Femur (tissue), 1 donor: ENCODE results near the gene COTL1.
"Not testable (repeated sequence)": the region's sequence is repeated elsewhere in the genome, so short reads cannot be mapped to it uniquely, and the experiment has no call there.

Experiments used
- DNase-seq: peaks from one replicate; pipeline ENCODE4 v3.0.0-alpha.2; 2017

Gene COTL1

DNA sequence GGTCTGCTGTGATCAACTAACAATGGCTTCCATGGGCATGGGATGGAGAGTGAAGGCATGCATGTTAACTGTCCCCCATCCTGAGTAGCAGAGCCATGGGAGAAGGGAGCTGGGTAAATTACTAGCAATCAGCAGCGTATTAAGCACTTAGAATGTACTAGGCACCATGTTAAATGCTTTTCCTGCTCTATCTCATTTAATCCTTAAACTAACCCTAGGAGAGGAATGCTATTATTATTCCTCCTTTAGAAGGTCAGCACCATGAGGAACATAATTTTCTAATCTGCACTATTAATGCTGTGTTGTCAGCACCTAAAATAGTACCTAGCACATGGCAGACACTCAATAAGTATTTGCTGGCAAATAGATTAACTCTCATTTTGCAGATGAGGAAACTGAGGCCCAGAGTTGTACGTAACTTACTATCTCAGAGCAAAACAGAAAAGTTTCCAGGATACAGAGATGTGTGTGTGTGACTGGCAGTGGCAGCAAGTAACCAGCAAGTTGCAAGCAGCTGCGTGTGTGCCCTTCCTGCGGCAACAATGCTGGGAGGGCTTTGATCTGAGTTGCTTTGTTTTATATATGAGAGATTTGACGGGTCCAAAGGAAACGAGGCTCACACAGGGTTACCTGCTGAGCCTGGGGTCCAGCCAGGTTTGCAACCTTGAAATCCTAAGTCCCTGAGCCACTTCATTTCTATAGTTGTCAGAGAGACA, 23.9 kb upstream of the COTL1 start:
- DNase-seq: no peak

- no peak for DNase-seq
Observed at GRCh38 chr16:84640145-84640544, 22.3 kb upstream of the COTL1 start.

DNA sequence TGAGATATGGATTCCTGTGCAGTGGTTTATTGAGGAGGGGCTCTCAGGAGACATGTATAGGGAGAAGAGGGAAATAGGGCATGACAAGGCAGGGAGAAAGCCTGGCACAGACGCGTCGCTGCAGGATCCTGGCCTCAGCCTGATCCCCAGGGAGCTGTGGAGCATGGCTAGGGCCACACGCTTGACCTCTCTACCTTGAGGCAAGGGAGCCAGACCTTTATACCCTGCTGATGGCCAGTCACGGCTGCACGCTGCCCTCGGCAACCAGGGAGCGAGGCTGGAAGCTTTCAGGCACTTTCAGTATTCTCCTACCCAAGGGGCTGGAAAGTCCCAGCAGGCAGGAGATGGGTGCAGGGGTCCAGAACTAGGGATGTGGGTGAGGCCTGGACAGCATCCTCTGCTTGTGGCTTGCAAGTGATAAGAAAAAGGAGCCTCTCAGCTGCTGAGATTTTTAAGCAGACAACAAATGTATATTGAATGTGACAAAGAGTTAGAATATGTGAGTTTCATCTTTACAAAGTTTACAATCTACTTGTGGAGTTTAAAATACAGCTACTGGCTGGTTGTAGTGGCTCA, 20.4 kb upstream of the COTL1 start:
- DNase-seq: no peak

DNA sequence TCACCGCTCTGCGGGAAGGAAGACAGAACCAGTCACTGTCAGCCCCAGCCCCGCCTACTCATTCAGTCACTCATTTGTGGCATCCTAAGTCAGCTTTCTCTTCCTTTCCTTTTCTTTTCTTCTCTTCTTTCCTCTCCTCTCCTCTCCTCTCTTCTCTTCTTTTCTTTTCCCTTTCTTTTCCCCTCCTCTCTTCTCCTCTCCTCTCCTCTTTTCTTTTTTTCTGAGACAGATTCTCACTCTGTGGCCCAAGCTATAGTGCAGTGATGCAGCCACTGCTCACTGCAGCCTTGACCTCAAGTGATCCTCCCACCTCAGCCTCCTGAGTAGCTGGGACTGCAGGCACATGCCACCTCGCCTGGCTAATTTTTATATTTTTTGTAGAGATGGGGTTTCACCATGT, 19.8 kb upstream of the COTL1 start:
- DNase-seq: no peak

- no peak for DNase-seq
Observed at GRCh38 chr16:84635702-84636101, 17.8 kb upstream of the COTL1 start.

DNA sequence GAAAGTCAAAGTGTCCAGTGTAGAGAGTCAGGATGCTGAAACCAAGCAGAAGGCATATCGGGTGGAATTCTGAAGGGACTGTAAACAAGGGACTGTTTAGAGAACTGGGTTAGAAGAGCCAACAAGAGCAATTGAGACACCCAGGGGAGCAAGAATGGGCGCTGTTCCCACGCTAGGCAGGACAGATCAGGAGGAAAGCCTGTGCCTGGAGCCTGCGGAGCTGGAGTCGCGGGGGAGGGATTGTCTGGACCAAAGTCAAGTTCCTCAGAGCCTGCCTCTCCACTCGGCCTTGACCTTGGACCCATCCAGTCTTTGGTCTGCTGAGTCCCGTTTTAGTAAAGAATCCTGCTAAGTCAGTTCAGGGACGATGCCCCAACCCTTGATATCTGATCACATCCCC, 15.7 kb upstream of the COTL1 start:
- DNase-seq: peak; percentile 73

- DNase-seq: not testable (repeated sequence)
Observed at GRCh38 chr16:84632862-84633261, 15.0 kb upstream of the COTL1 start.

GRCh38 chr16:84631886-84632285, 14.0 kb upstream of the COTL1 start:
- no peak for DNase-seq

GRCh38 chr16:84631153-84631466, 13.2 kb upstream of the COTL1 start:
- DNase-seq: no peak

GRCh38 chr16:84630446-84631152, 12.7 kb upstream of the COTL1 start:
- no peak for DNase-seq

GRCh38 chr16:84630009-84630408, 12.1 kb upstream of the COTL1 start:
- no peak for DNase-seq

GRCh38 chr16:84629580-84629979, 11.7 kb upstream of the COTL1 start:
- no peak for DNase-seq

GRCh38 chr16:84628226-84628731, 10.4 kb upstream of the COTL1 start:
- no peak for DNase-seq

GRCh38 chr16:84625556-84625955, 7.7 kb upstream of the COTL1 start:
- no peak for DNase-seq

DNA sequence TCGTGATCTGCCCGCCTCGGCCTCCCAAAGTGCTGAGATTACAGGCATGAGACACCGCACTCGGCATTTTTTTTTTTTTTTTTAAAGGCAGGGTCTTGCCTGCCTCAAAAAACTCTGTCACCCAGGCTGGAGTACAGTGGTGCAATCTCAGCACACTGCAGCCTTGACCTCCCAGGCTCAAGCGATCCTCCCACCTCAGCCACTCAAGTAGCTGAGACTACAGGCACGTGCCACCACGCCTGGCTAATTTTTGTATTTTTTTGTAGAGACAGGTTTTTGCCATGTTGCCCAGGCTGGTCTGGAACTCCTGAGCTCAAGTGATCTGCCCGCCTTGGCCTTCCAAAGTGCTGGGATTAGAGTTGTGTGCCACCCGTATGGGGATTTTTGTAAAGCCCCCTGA, 3.0 kb upstream of the COTL1 start:
- DNase-seq: not testable (repeated sequence)

DNA sequence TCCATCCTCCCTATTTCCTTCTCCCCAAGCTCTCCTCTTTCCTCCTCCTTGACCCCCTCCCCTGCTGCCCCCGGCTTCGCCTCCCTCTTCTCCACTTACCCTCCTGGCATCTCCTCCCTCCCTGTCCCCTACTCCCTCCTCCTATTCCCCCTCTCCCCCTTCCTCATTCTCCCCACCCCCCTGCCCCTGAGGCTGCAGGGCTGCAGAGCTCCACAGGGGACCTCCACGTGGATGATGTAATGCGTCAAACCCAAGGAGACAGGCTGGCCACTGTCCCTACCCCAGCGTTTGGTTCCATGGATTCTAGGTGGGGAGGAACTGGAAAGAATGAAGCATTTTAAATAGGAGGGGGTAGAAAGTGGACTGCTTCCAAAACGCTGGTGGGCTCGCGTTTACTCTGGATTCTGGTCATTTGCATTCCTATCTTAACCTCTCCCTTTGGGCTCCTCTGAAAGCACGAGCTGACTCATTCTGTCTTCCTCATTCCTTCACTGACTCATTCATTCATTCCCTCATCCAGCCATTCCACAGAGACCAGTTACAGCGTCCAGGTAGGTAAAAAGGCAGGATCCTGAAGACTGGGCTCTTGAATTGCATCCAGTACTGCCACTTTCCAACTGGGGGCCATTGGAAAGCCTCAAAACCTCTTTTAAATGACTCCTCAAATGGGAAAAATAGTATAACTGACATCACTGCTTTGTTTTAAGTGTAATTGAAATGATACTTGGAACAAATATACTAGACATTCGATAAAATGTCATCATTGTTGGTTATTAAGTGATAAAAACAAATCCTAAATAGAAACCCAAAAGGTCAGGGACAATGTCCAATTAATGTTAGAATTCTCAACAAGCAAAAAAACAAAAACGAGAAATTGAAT, 943 bp upstream of the COTL1 start:
- DNase-seq: peak; percentile 60

- DNase-seq: no peak
Observed at GRCh38 chr16:84617041-84617790, 662 bp downstream of the COTL1 start.

GRCh38 chr16:84616515-84616914, 1.4 kb downstream of the COTL1 start:
- DNase-seq: no peak

GRCh38 chr16:84614968-84615813, 2.7 kb downstream of the COTL1 start:
- DNase-seq: no peak

GRCh38 chr16:84614623-84614967, 3.3 kb downstream of the COTL1 start:
- no peak for DNase-seq

- no peak for DNase-seq
Observed at GRCh38 chr16:84614073-84614459, 3.8 kb downstream of the COTL1 start.
